Cardiac muscle cell (in vitro differentiated cells and primary cell): ENCODE results near the gene RRN3. TPM values are rescaled to one million over a fixed set of nuclear protein-coding genes. Genes with fewer than 3 reads are reported as not detected.

Source experiments
- DNase-seq, 2 donors: peaks; one replicate each; pipeline versions ENCODE4 v3.0.0 to v3.0.0-alpha.2; 2010 to 2017; ENCODE audit warnings: low read depth in 1 of 2, low spot score in 1 of 2
- H3K27ac ChIP-seq: fragments of 200-600 bp; sonication (generic); 2 replicates; pipeline ENCODE4 v1.5.1; 2016
- H3K27me3 ChIP-seq: fragments of 200-600 bp; sonication (generic); 2 replicates; pipeline ENCODE4 v1.6.0; 2016; ENCODE audit warnings: control low read depth
- H3K36me3 ChIP-seq: fragments of 200-600 bp; sonication (generic); 2 replicates; pipeline ENCODE4 v1.5.1; 2016; ENCODE audit warnings: control low read depth
- H3K4me1 ChIP-seq: fragments of 200-600 bp; sonication (generic); 2 replicates; pipeline ENCODE4 v1.8.1; 2017; ENCODE audit warnings: low read depth, mild to moderate bottlenecking, mixed run types
- H3K4me3 ChIP-seq: fragments of 200-600 bp; sonication (generic); 2 replicates; pipeline ENCODE4 v1.5.1; 2016; ENCODE audit warnings: mild to moderate bottlenecking
- H3K9me3 ChIP-seq: fragments of 200-600 bp; sonication (generic); 2 replicates; pipeline ENCODE4 v1.5.1; 2017; ENCODE audit warnings: low read depth, mild to moderate bottlenecking, control low read depth
- polyA plus RNA-seq: library from polyadenylated mRNA; unstranded; fragments of >200 nt; fragmentation: Nextera tagmentation; extraction: Ambion mirVana; gene quantifications from 2 replicates; pipeline ENCODE4 v1.2.1, GENCODE V29; 2016
- total RNA-seq: library from RNA; depleted of rRNA; stranded (reverse); fragments of >200 nt; gene quantifications from 2 replicates; pipeline ENCODE4 v1.2.3, GENCODE V29; 2016
- TF ChIP-seq, protein P1 (sequence below): IDR thresholded peaks from 2 replicates; pipeline ENCODE4 v1.5.1; 2012; ENCODE audit warnings: low read depth, mild to moderate bottlenecking, low read length

The RRN3 gene
- total and polyA plus RNA-seq, 2 experiments from 2014 or later: 15.1 to 23.2 TPM

DNA sequence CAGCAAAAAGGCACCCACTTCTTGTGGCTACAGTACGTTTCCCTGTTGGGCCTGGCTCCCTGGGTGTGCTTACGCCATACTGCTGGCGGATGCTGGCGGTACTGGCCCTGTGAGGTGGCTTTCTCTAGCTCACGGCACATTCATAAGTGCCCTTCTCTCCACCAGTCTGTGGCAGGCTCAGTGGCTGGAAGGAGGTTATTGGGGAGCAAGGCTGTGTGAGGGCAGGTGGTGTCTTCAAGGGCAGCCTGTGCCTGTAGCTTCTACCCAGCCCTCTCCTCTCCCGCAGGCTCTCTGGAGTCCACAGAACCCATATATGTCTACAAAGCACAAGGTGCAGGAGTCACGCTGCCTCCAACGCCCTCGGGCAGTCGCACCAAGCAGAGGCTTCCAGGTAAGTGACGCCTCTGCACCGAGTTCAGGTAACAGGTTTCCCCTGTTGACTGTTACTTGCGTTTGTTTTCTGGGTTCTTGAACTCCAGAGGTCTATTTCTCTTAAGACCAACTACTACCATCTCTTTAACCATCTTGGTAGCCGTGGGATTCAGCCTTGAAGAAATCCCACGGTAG is 58.8 kb downstream of the RRN3 start:
- H3K4me3 ChIP-seq: no peak overlapping the region
- no peaks in the 10 kb centered on the region for H3K4me1 ChIP-seq
- TF ChIP-seq, protein P1, sequence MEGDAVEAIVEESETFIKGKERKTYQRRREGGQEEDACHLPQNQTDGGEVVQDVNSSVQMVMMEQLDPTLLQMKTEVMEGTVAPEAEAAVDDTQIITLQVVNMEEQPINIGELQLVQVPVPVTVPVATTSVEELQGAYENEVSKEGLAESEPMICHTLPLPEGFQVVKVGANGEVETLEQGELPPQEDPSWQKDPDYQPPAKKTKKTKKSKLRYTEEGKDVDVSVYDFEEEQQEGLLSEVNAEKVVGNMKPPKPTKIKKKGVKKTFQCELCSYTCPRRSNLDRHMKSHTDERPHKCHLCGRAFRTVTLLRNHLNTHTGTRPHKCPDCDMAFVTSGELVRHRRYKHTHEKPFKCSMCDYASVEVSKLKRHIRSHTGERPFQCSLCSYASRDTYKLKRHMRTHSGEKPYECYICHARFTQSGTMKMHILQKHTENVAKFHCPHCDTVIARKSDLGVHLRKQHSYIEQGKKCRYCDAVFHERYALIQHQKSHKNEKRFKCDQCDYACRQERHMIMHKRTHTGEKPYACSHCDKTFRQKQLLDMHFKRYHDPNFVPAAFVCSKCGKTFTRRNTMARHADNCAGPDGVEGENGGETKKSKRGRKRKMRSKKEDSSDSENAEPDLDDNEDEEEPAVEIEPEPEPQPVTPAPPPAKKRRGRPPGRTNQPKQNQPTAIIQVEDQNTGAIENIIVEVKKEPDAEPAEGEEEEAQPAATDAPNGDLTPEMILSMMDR: no peak
- peaks cover 69% of the 10 kb centered on the region for H3K36me3 ChIP-seq
- no peaks in the 10 kb centered on the region for H3K9me3 ChIP-seq
- H3K27ac ChIP-seq: no peak overlapping the region
- H3K27me3 ChIP-seq: no peaks in the 10 kb centered on the region
- no peak for DNase-seq

- Histone ChIP-seq H3K4me3 (no peak overlapping the region), H3K9me3 (no peaks in the 10 kb centered on the region), H3K36me3 (peaks cover 66% of the 10 kb centered on the region), H3K27me3 (no peaks in the 10 kb centered on the region), H3K4me1 (no peaks in the 10 kb centered on the region), H3K27ac (no peak overlapping the region)
- DNase-seq: peak in 1 of 2 donors; percentile 41
- TF ChIP-seq, protein P1: no peak
These were observed 59.6 kb downstream of the RRN3 start for GRCh38 chr16:15034266-15035162.

- TF ChIP-seq, protein P1: no peak
- DNase-seq: peak in 1 of 2 donors; percentile 48
- Histone ChIP-seq H3K9me3 (no peaks in the 10 kb centered on the region), H3K4me3 (no peak overlapping the region), H3K4me1 (no peaks in the 10 kb centered on the region), H3K27me3 (no peaks in the 10 kb centered on the region), H3K36me3 (peaks cover 63% of the 10 kb centered on the region), H3K27ac (peak overlapping the region; percentile 52)
These were observed 60.8 kb downstream of the RRN3 start for GRCh38 chr16:15033309-15033707.

DNA sequence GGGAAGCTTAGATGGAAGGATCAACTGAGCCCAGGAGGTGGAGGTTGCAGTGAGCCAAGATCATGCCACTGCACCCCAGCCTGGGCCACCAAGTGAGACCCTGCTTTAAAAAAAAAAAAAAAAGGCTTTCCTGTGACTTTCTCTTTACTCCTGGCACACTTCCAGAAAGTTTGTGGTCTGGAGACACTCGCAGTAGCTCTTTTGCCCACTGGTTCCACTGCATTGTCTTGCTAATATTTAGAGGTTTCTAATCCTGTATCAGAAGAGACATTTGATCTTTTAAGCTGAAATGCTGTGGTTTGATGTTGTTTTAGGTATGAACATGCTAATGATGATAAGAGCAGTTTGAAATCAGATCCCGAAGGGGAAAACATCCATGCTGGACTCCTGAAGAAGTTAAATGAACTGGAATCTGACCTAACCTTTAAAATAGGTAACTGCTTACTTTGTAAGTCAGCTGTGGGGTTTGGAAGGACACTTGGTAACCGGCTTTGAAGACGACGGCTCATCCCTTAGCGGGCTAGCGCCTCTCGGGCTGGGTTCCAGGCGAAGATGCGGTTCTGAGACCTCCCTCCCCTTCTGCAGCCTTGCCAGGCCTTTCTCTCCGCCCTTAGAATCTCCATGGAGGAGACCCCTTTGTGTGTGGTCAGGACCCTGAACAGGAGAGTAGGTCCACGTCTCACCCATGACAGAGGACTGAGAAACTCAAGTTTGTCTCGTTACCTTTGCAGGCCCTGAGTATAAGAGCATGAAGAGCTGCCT is 61.3 kb downstream of the RRN3 start:
- H3K27ac ChIP-seq: peak overlapping the region; percentile 52
- no peak overlapping the region for H3K4me3 ChIP-seq
- peak in 1 of 2 donors; percentile 65 for DNase-seq
- H3K36me3 ChIP-seq: peaks cover 58% of the 10 kb centered on the region
- TF ChIP-seq, protein P1: no peak
- H3K4me1 ChIP-seq: no peaks in the 10 kb centered on the region
- H3K9me3 ChIP-seq: no peaks in the 10 kb centered on the region
- no peaks in the 10 kb centered on the region for H3K27me3 ChIP-seq

- Histone ChIP-seq H3K27me3 (no peaks in the 10 kb centered on the region), H3K36me3 (peaks cover 52% of the 10 kb centered on the region), H3K9me3 (no peaks in the 10 kb centered on the region), H3K4me3 (no peak overlapping the region), H3K27ac (no peak overlapping the region), H3K4me1 (no peaks in the 10 kb centered on the region)
- DNase-seq: no peak
- TF ChIP-seq, protein P1: no peak
These were observed 62.5 kb downstream of the RRN3 start for GRCh38 chr16:15031586-15031985.
